WERI-Rb-1 (cell line): ENCODE results near the gene ZMIZ2.

Source experiments
- DNase-seq: peaks from one replicate; pipeline ENCODE4 v3.0.0-alpha.2; 2020
- H3K27ac ChIP-seq: fragments of 250-450 bp; sonication (Bioruptor Pico); 2 replicates; pipeline ENCODE4 v1.5.1; 2020; ENCODE audit warnings: mild to moderate bottlenecking, moderate library complexity
- H3K27me3 ChIP-seq: fragments of 250-450 bp; sonication (Bioruptor Pico); 2 replicates; pipeline ENCODE4 v1.5.1; 2021; ENCODE audit warnings: mild to moderate bottlenecking, low read depth, moderate library complexity; ENCODE audit not compliant: insufficient read depth, severe bottlenecking
- H3K36me3 ChIP-seq: fragments of 250-450 bp; sonication (Bioruptor Pico); 2 replicates; pipeline ENCODE4 v1.5.1; 2020; ENCODE audit warnings: mild to moderate bottlenecking, moderate library complexity
- H3K4me3 ChIP-seq: 2 replicates; pipeline ENCODE4 v1.5.1; 2011; ENCODE audit warnings: low read depth, mild to moderate bottlenecking, control low read depth, low read length
- H3K9me3 ChIP-seq: fragments of 250-450 bp; sonication (Bioruptor Pico); 2 replicates; pipeline ENCODE4 v1.5.1; 2021; ENCODE audit warnings: mild to moderate bottlenecking, moderate library complexity; ENCODE audit not compliant: severe bottlenecking
- CTCF ChIP-seq: IDR thresholded peaks from 2 replicates; pipeline ENCODE4 v1.5.1; 2011; ENCODE audit warnings: low read depth, mild to moderate bottlenecking, control low read depth, inconsistent platforms, low read length

ZMIZ2 gene

GRCh38 chr7:44743750-44744149 lies 4.9 kb upstream of the ZMIZ2 start:
- Histone ChIP-seq H3K27ac (no peak overlapping the region), H3K9me3 (no peaks in the 10 kb centered on the region), H3K27me3 (no peaks in the 10 kb centered on the region), H3K36me3 (no peaks in the 10 kb centered on the region), H3K4me3 (no peak overlapping the region)
- TF ChIP-seq CTCF = no peak
- DNase-seq = no peak

- H3K36me3 ChIP-seq = peaks cover 14% of the 10 kb centered on the region
- no peaks in the 10 kb centered on the region for H3K27me3 ChIP-seq
- peak overlapping the region; percentile 71 for H3K27ac ChIP-seq
- H3K4me3 ChIP-seq = peak overlapping the region; percentile 92
- TF ChIP-seq CTCF = no peak
- H3K9me3 ChIP-seq = no peaks in the 10 kb centered on the region
- no peak for DNase-seq
These were observed 493 bp downstream of the ZMIZ2 start for GRCh38 chr7:44748948-44749731.

- TF ChIP-seq CTCF = no peak
- no peaks in the 10 kb centered on the region for H3K9me3 ChIP-seq
- H3K27me3 ChIP-seq = no peaks in the 10 kb centered on the region
- no peak overlapping the region for H3K4me3 ChIP-seq
- no peak overlapping the region for H3K27ac ChIP-seq
- peaks cover 14% of the 10 kb centered on the region for H3K36me3 ChIP-seq
- DNase-seq = no peak
These were observed 1.3 kb downstream of the ZMIZ2 start for GRCh38 chr7:44749992-44750391.

GRCh38 chr7:44750424-44750823 lies 1.8 kb downstream of the ZMIZ2 start:
- DNase-seq = no peak
- TF ChIP-seq CTCF = no peak
- Histone ChIP-seq H3K36me3 (peaks cover 14% of the 10 kb centered on the region), H3K4me3 (no peak overlapping the region), H3K27me3 (no peaks in the 10 kb centered on the region), H3K9me3 (no peaks in the 10 kb centered on the region), H3K27ac (no peak overlapping the region)

- no peak overlapping the region for H3K4me3 ChIP-seq
- H3K27ac ChIP-seq = no peak overlapping the region
- no peak for DNase-seq
These were observed 2.4 kb downstream of the ZMIZ2 start for GRCh38 chr7:44750921-44751571.

More at GRCh38 chr7:44750921-44751571, 2.4 kb downstream of the ZMIZ2 start:
- H3K9me3 ChIP-seq = no peaks in the 10 kb centered on the region
- no peak for TF ChIP-seq CTCF
- no peaks in the 10 kb centered on the region for H3K27me3 ChIP-seq
- H3K36me3 ChIP-seq = peaks cover 14% of the 10 kb centered on the region
